ENCODE results near the gene ATIC.

ATIC gene

DNA sequence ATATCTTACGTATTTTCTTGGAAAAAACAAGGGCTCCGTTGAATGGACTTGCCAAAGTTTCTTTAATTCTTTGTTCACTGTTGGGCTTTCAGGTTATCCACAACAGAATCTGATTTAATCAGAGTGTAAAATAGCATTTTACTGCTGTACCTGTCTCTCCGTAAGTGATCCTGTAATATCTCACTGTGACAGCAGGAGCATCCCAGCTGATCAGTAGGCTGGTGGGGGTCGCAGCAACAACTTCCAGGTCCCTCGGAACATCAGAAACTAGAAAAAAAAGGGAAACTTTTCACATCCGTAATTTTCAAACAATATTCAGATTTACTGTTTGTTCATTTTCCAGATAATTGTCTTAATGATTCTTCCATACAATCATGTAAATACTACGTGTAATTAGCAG lies 72.9 kb downstream of the ATIC start:
- Histone ChIP-seq H3K9me2 (replicated peaks; ENCODE audit: low read depth, low read length) (no peaks in the 10 kb centered on the region), H3K27me3 (ENCODE audit: insufficient read depth, low read length, poor library complexity, severe bottlenecking) (no peaks in the 10 kb centered on the region), H3K79me2 (ENCODE audit: insufficient read depth, low read length) (no peaks in the 10 kb centered on the region), H3K9me3 (ENCODE audit: insufficient read depth, low read depth, low read length) (no peaks in the 10 kb centered on the region), H3K4me3 (ENCODE audit: low read length, poor library complexity, severe bottlenecking) (no peak overlapping the region), H3F3A (ENCODE audit: low read depth) (no peaks in the 10 kb centered on the region), H2AFZ (ENCODE audit: low read length) (no peak overlapping the region), H3K4me1 (ENCODE audit: insufficient read depth, low read length, poor library complexity, severe bottlenecking) (no peaks in the 10 kb centered on the region), H3K36me3 (ENCODE audit: insufficient read depth, low read length) (no peaks in the 10 kb centered on the region), H3K9ac (ENCODE audit: low read depth, low read length, poor library complexity, severe bottlenecking) (no peak overlapping the region), H4K20me1 (ENCODE audit: insufficient read depth, low read length, poor library complexity, severe bottlenecking) (no peaks in the 10 kb centered on the region), H3K4me2 (ENCODE audit: low read depth, low read length, poor library complexity, severe bottlenecking) (no peak overlapping the region)
- no peak for TF ChIP-seq EZH2phosphoT487 (IDR thresholded peaks at IDR 0.05; ENCODE audit: borderline replicate concordance)
- TF ChIP-seq, protein P1, sequence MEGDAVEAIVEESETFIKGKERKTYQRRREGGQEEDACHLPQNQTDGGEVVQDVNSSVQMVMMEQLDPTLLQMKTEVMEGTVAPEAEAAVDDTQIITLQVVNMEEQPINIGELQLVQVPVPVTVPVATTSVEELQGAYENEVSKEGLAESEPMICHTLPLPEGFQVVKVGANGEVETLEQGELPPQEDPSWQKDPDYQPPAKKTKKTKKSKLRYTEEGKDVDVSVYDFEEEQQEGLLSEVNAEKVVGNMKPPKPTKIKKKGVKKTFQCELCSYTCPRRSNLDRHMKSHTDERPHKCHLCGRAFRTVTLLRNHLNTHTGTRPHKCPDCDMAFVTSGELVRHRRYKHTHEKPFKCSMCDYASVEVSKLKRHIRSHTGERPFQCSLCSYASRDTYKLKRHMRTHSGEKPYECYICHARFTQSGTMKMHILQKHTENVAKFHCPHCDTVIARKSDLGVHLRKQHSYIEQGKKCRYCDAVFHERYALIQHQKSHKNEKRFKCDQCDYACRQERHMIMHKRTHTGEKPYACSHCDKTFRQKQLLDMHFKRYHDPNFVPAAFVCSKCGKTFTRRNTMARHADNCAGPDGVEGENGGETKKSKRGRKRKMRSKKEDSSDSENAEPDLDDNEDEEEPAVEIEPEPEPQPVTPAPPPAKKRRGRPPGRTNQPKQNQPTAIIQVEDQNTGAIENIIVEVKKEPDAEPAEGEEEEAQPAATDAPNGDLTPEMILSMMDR (conservative IDR thresholded peaks at IDR 0.05; ENCODE audit: low read length), result no peak

DNA sequence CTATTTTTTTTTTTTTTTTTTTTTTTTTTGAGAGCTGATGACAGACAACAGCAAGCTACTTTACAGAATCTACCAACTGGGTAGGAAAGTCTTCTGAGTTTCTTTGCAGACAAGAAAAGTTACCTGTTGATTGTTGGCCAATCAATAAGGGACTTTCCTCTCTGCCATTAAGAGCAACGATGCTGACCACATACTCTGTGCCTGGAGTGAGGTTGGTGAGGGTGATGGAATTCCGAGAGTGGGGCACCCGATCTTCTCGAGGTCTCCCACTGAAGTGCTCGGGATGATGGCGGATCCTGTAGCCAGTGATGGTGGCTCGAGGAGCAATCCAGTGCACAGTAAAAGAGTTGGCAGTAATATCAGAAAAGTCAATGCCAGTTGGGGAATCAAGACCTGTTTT lies 74.7 kb downstream of the ATIC start:
- Histone ChIP-seq H3K4me2 (ENCODE audit: low read depth, low read length, poor library complexity, severe bottlenecking) (no peak overlapping the region), H3K79me2 (ENCODE audit: insufficient read depth, low read length) (no peaks in the 10 kb centered on the region), H3K27me3 (ENCODE audit: insufficient read depth, low read length, poor library complexity, severe bottlenecking) (no peaks in the 10 kb centered on the region), H3K9ac (ENCODE audit: low read depth, low read length, poor library complexity, severe bottlenecking) (no peak overlapping the region), H3F3A (ENCODE audit: low read depth) (no peaks in the 10 kb centered on the region), H2AFZ (ENCODE audit: low read length) (no peak overlapping the region), H3K4me1 (ENCODE audit: insufficient read depth, low read length, poor library complexity, severe bottlenecking) (no peaks in the 10 kb centered on the region), H3K9me3 (ENCODE audit: insufficient read depth, low read depth, low read length) (no peaks in the 10 kb centered on the region), H4K20me1 (ENCODE audit: insufficient read depth, low read length, poor library complexity, severe bottlenecking) (no peaks in the 10 kb centered on the region), H3K4me3 (ENCODE audit: low read length, poor library complexity, severe bottlenecking) (no peak overlapping the region), H3K36me3 (ENCODE audit: insufficient read depth, low read length) (no peaks in the 10 kb centered on the region), H3K9me2 (replicated peaks; ENCODE audit: low read depth, low read length) (no peaks in the 10 kb centered on the region)
- TF ChIP-seq EZH2phosphoT487 (IDR thresholded peaks at IDR 0.05; ENCODE audit: borderline replicate concordance), result no peak
- TF ChIP-seq, protein P1 (conservative IDR thresholded peaks at IDR 0.05; ENCODE audit: low read length), result no peak

- no peaks in the 10 kb centered on the region for H3F3A ChIP-seq (ENCODE audit: low read depth)
- no peaks in the 10 kb centered on the region for H3K79me2 ChIP-seq (ENCODE audit: insufficient read depth, low read length)
- no peaks in the 10 kb centered on the region for H3K36me3 ChIP-seq (ENCODE audit: insufficient read depth, low read length)
Observed at GRCh38 chr2:215388002-215388728, 76.3 kb downstream of the ATIC start.

DNA sequence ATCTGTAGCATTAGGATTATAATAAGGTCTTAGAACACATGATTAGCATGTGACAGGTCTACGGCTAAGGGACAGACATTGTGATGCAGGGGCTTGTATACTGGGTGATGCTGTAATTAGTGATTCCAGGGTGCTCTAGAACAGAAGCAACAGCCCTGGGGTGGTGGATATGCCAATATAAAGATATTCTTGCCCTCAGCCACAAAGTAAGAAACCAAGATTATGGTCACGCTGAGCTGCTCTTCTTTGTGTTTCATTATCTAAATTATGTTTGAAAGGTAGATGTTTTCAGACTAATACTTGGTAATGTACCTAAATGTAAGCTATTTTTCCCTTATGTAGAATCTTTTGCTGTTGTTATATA lies 78.7 kb downstream of the ATIC start:
- no peaks in the 10 kb centered on the region for H3K79me2 ChIP-seq (ENCODE audit: insufficient read depth, low read length)
- H3K27me3 ChIP-seq (ENCODE audit: insufficient read depth, low read length, poor library complexity, severe bottlenecking), result no peaks in the 10 kb centered on the region
- H3F3A ChIP-seq (ENCODE audit: low read depth), result no peaks in the 10 kb centered on the region
- H3K4me3 ChIP-seq (ENCODE audit: low read length, poor library complexity, severe bottlenecking), result no peak overlapping the region
- TF ChIP-seq EZH2phosphoT487 (IDR thresholded peaks at IDR 0.05; ENCODE audit: borderline replicate concordance), result no peak
- TF ChIP-seq, protein P1 (conservative IDR thresholded peaks at IDR 0.05; ENCODE audit: low read length), result no peak
- no peak overlapping the region for H2AFZ ChIP-seq (ENCODE audit: low read length)
- H3K9me3 ChIP-seq (ENCODE audit: insufficient read depth, low read depth, low read length), result no peaks in the 10 kb centered on the region
- no peak overlapping the region for H3K4me2 ChIP-seq (ENCODE audit: low read depth, low read length, poor library complexity, severe bottlenecking)
- no peaks in the 10 kb centered on the region for H4K20me1 ChIP-seq (ENCODE audit: insufficient read depth, low read length, poor library complexity, severe bottlenecking)
- no peaks in the 10 kb centered on the region for H3K9me2 ChIP-seq (replicated peaks; ENCODE audit: low read depth, low read length)
- no peaks in the 10 kb centered on the region for H3K4me1 ChIP-seq (ENCODE audit: insufficient read depth, low read length, poor library complexity, severe bottlenecking)
- H3K9ac ChIP-seq (ENCODE audit: low read depth, low read length, poor library complexity, severe bottlenecking), result no peak overlapping the region
- H3K36me3 ChIP-seq (ENCODE audit: insufficient read depth, low read length), result no peaks in the 10 kb centered on the region

More at GRCh38 chr2:215388002-215388728, 76.3 kb downstream of the ATIC start:
- no peaks in the 10 kb centered on the region for H3K9me3 ChIP-seq (ENCODE audit: insufficient read depth, low read depth, low read length)
- TF ChIP-seq EZH2phosphoT487 (IDR thresholded peaks at IDR 0.05; ENCODE audit: borderline replicate concordance), result no peak
- no peaks in the 10 kb centered on the region for H4K20me1 ChIP-seq (ENCODE audit: insufficient read depth, low read length, poor library complexity, severe bottlenecking)
- no peaks in the 10 kb centered on the region for H3K27me3 ChIP-seq (ENCODE audit: insufficient read depth, low read length, poor library complexity, severe bottlenecking)
- no peak overlapping the region for H3K4me3 ChIP-seq (ENCODE audit: low read length, poor library complexity, severe bottlenecking)
- H3K4me1 ChIP-seq (ENCODE audit: insufficient read depth, low read length, poor library complexity, severe bottlenecking), result no peaks in the 10 kb centered on the region
- H3K9me2 ChIP-seq (replicated peaks; ENCODE audit: low read depth, low read length), result no peaks in the 10 kb centered on the region
- no peak overlapping the region for H3K9ac ChIP-seq (ENCODE audit: low read depth, low read length, poor library complexity, severe bottlenecking)
- no peak overlapping the region for H2AFZ ChIP-seq (ENCODE audit: low read length)
- no peak overlapping the region for H3K4me2 ChIP-seq (ENCODE audit: low read depth, low read length, poor library complexity, severe bottlenecking)
